Endothelial cell of umbilical vein (primary cell): ENCODE results near the gene SYT14.

Experiments used
- CTCF ChIP-seq, 2 donors: IDR thresholded peaks; 1 replicate in 1 of 2; 2 replicates in 1 of 2; pipeline ENCODE4 v1.5.1; 2011; ENCODE audit warnings: low read length in 2 of 2, mild to moderate bottlenecking in 2 of 2, moderate library complexity in 2 of 2, control low read depth in 1 of 2, inconsistent platforms in 1 of 2, low read depth in 1 of 2; ENCODE audit not compliant: insufficient read depth in 1 of 2; ENCODE audit errors: extremely low read depth in 1 of 2
- EZH2 ChIP-seq: IDR thresholded peaks from 2 replicates; pipeline ENCODE4 v1.6.1; 2012; ENCODE audit warnings: borderline replicate concordance, low read depth, mild to moderate bottlenecking, moderate library complexity, low read length, inconsistent platforms; ENCODE audit not compliant: severe bottlenecking
- POLR2A ChIP-seq: IDR thresholded peaks from 2 replicates; pipeline ENCODE4 v1.6.1; 2012; ENCODE audit warnings: low read depth, mild to moderate bottlenecking, control low read depth, low read length
- POLR2AphosphoS5 ChIP-seq: IDR thresholded peaks from 2 replicates; pipeline ENCODE4 v1.6.1; 2012; ENCODE audit warnings: low read depth, mild to moderate bottlenecking, control low read depth, low read length, moderate library complexity; ENCODE audit not compliant: insufficient read depth
- TF ChIP-seq, protein P1 (sequence below): IDR thresholded peaks from 2 replicates; pipeline ENCODE4 v1.6.1; 2011; ENCODE audit not compliant: insufficient read depth, insufficient read length

GRCh38 chr1:209999005-209999404 is 61.0 kb downstream of the SYT14 start:
- TF ChIP-seq CTCF (IDR thresholded peaks at IDR 0.05; ENCODE audit: extremely low read depth in 1 of 2, insufficient read depth in 1 of 2, low read depth in 1 of 2, low read length in 2 of 2) (no peak), POLR2A (no peak), EZH2 (no peak), POLR2AphosphoS5 (no peak)
- TF ChIP-seq, protein P1, sequence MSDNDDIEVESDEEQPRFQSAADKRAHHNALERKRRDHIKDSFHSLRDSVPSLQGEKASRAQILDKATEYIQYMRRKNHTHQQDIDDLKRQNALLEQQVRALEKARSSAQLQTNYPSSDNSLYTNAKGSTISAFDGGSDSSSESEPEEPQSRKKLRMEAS: no peak
